WTC11 (cell line): ENCODE data around the gene PLXNC1.

Experiments
- FOXK1 ChIP-seq: sonication (generic); formaldehyde crosslinking; IDR thresholded peaks from 2 replicates; pipeline ENCODE4 v1.8.0; 2022; ENCODE audit warnings: mild to moderate bottlenecking, moderate library complexity, missing genetic modification reagents
- JAZF1 ChIP-seq: fragments of 250-450 bp; sonication (Bioruptor Pico); IDR thresholded peaks from 2 replicates; pipeline ENCODE4 v1.9.0; 2021; ENCODE audit warnings: moderate library complexity, mild to moderate bottlenecking, inconsistent platforms
- TP53 ChIP-seq: sonication (generic); formaldehyde crosslinking; IDR thresholded peaks from 2 replicates; pipeline ENCODE4 v1.8.1; 2023; ENCODE audit warnings: mild to moderate bottlenecking, missing genetic modification reagents
- TF ChIP-seq, protein P1 (sequence below): fragments of 200-600 bp; IDR thresholded peaks from 2 replicates; pipeline ENCODE4 v1.8.0; 2022; ENCODE audit warnings: antibody characterized with exemption

DNA sequence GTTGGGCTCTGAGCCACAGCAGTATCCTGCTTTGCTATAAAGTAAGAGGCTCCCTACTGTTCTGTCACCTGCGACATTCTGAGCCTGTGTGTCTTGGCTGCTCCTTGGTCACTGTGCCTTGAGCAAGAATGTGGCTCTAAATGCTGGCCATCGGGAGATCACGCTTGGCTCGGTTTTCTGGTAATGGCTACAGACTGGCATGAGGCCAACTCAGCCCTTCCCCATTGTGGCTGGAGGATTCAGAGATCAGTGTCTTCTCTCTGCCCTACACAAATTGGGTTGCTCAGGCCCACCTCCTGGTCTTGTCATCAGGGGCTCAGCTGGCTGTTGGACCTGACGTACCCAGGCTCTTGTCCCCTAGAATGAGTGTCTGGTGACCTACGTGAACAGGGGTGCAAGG, 94.5 kb downstream of the PLXNC1 start:
- TF ChIP-seq, protein P1, sequence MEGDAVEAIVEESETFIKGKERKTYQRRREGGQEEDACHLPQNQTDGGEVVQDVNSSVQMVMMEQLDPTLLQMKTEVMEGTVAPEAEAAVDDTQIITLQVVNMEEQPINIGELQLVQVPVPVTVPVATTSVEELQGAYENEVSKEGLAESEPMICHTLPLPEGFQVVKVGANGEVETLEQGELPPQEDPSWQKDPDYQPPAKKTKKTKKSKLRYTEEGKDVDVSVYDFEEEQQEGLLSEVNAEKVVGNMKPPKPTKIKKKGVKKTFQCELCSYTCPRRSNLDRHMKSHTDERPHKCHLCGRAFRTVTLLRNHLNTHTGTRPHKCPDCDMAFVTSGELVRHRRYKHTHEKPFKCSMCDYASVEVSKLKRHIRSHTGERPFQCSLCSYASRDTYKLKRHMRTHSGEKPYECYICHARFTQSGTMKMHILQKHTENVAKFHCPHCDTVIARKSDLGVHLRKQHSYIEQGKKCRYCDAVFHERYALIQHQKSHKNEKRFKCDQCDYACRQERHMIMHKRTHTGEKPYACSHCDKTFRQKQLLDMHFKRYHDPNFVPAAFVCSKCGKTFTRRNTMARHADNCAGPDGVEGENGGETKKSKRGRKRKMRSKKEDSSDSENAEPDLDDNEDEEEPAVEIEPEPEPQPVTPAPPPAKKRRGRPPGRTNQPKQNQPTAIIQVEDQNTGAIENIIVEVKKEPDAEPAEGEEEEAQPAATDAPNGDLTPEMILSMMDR = no peak
- TF ChIP-seq TP53 (CRISPR knock-in tag) (no peak), FOXK1 (CRISPR knock-in tag) (no peak), JAZF1 (CRISPR knock-in tag) (no peak)
